ENCODE data around the gene RIBC2.

GRCh38 chr22:45450921-45451651, 37.6 kb downstream of the RIBC2 start:
- TF ChIP-seq REST (IDR thresholded peaks at IDR 0.05; ENCODE audit: insufficient read depth in 1 of 2, low read depth in 2 of 2, low read length in 2 of 2): no peak
- TF ChIP-seq POLR2AphosphoS5 (IDR thresholded peaks at IDR 0.05; ENCODE audit: low read depth, low read length): no peak
- TF ChIP-seq SIN3A (IDR thresholded peaks at IDR 0.05; ENCODE audit: borderline replicate concordance, insufficient read depth, low read length): no peak

Data from PFSK-1 (cell line).